H1 (cell line): ENCODE data around the gene RASGEF1C. TPM values are rescaled to one million over a fixed set of nuclear protein-coding genes. Genes with fewer than 3 reads are reported as not detected.

Source experiments
- BACH1 ChIP-seq: IDR thresholded peaks from 2 replicates; pipeline ENCODE4 v1.6.1; 2012; ENCODE audit warnings: low read length, improper control_type of control experiment
- CREB1 ChIP-seq: IDR thresholded peaks from 2 replicates; pipeline ENCODE4 v1.6.1; 2012; ENCODE audit warnings: inconsistent platforms
- CTCF ChIP-seq, 3 experiments: IDR thresholded peaks; 1 replicate in 2 of 3; 2 replicates in 1 of 3; pipeline versions ENCODE4 v1.5.1 to v1.6.1; 2011; ENCODE audit warnings: low read length in 3 of 3, mild to moderate bottlenecking in 3 of 3, inconsistent platforms in 2 of 3, low read depth in 1 of 3, moderate library complexity in 1 of 3; ENCODE audit not compliant: insufficient read depth in 1 of 3; ENCODE audit errors: control extremely low read depth in 1 of 3
- FOSL1 ChIP-seq: IDR thresholded peaks from 2 replicates; pipeline ENCODE4 v1.6.1; 2011; ENCODE audit warnings: mild to moderate bottlenecking, low read depth, low read length, moderate library complexity; ENCODE audit not compliant: insufficient read depth
- polyA plus RNA-seq, 7 experiments: library from polyadenylated mRNA; depleted of rRNA in 3 of 7; stranded (reverse) in 5 of 7; unstranded in 2 of 7; fragments of >200 nt in 5 of 7; fragments of 200-250 nt in 2 of 7; gene quantifications; 1 replicate in 5 of 7; 2 replicates in 1 of 7; 4 replicates in 1 of 7; pipeline versions ENCODE4 v1.2.1 to v1.2.3, GENCODE V29; 2011 to 2013; ENCODE audit warnings: missing spikeins in 2 of 7, mixed read lengths in 2 of 7
- total RNA-seq: library from RNA; stranded (reverse); fragmentation: NEBNext Ultra II Directional; extraction: Animal tissue kit (Norgen Biotek cat#: 25700); gene quantifications from 2 replicates; pipeline ENCODE4 v1.2.1, GENCODE V29; 2021

Gene RASGEF1C
- total and polyA plus RNA-seq, 2 of the 8 experiments (the other 6 are each of a cell fraction or from before 2014, with no cell fraction given): 0.26 to 0.61 TPM

- no peak for TF ChIP-seq FOSL1
- TF ChIP-seq CTCF (IDR thresholded peaks at IDR 0.05; ENCODE audit: control extremely low read depth in 1 of 3, insufficient read depth in 1 of 3, low read depth in 1 of 3, low read length in 3 of 3): no peak
- no peak for TF ChIP-seq CREB1
- no peak for TF ChIP-seq BACH1
These were observed 81.0 kb downstream of the RASGEF1C start (continued) for GRCh38 chr5:180127682-180128670.
